HG03103 (cell line): ENCODE data around the gene HENMT1.

ENCODE experiments used
- ATAC-seq: cut with Tn5 transposase; IDR thresholded peaks from one replicate; pipeline ENCODE4 v1.9.1; 2021; ENCODE audit warnings: low read depth; ENCODE audit not compliant: unreplicated experiment

Gene HENMT1

DNA sequence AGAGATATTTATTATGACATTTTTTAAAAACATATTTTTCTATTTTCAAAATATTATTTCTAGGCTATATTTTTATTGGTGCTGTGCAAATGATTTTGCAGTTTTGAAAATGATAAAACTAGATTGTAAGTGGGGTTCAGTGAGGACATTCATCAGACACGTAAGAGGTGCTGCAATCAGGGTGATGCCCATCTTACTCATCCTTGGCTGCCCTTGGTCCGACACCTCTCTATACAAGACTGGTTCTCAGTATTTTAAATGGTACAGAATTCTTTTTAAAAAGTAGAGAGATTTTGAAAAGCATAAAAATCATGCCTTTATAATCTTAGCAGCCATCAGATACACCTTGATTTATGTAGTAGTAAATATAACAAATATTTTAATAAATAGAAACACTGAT, 24.0 kb downstream of the HENMT1 start:
- ATAC-seq: no peak

DNA sequence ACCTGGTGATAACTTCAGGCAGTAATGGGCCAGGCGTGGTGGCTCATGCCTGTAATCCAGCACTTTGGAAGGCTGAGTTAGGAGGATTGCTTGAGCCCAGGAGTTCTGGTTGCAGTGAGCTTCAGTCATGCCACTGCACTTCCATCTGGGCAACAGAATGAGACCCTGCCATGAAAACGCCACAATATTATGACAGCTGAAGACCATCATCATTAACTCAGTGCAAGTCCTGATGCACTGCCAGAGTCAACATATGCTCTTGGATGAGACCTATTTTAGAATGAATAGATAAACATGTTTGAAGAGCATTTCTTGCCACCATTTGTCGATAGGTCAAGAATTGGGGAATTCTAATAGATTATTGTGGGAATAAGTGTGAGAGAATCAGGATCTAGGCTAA, 26.4 kb downstream of the HENMT1 start:
- no peak for ATAC-seq

DNA sequence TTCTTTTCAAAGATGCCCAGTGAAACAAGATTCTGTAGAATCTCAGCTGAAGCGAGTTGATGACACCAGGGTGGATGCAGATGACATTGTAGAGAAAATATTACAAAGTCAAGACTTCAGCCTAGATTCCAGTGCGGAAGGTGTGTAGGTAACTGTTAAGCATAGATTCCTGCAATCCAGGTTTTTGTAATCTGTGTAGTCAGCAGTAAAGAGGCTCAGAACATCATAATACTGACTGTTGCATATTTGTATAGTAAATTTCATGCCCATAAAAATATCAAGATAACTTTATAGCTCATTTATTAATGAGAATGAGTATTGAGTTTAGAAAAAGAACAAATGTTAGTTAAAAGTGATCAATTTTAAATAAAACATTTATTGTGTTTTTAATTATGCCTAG, 32.2 kb downstream of the HENMT1 start:
- no peak for ATAC-seq

DNA sequence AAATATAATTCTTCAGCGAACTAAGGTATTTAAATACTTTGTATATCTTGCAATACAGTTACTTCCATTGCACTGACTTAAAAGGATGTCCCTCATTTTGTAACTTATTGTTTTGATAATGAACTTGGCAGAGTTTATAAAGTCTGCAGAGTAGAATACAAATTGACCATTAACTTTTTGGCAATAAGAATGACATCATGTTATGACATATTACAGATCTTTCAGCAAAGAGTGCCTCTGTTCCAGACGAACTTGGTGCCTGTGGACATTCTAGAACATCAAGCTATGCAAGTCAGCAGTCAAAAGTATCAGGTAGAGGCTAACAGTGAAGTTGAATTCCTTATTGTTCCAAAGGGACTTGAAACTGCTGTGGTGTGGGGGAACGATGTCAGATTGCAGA, 32.9 kb downstream of the HENMT1 start:
- no peak for ATAC-seq

DNA sequence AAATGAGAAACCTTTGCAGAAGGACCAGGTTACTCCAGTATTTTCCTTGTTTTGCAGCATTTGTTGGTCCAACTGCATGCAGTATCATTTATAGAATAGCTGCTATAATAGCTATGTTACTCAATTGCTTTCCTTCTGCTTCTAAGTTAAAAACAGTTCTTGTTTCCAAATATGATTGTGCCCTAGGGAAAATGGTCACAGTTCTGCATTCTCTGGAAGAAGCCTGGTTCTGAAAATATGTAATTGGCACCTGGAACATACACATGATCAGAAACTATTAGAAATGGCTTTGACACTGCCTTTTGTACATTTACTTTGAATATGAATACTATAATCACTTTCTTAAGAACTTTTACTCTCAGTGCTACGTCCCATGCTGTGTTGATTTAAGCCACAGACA, 33.6 kb downstream of the HENMT1 start:
- ATAC-seq: no peak

DNA sequence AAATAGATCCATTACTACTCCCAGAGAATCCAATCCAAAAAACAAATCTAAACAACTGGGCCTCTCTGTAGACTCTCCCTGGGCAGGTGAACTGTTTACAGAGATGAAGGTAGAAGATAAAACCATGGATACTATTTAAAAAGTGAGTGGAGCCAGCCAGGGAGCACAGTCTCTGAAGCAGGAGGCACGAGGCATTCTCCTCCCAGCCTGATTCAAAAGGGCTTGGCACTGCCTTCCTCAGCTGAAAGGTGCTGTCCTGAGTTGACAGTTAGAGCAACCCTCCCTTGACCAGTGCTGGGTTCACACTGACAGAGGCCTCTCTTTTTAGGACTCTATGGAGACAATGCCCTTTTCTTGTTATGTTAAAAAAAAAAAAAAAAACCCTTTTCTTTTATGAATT, 36.8 kb downstream of the HENMT1 start:
- no peak for ATAC-seq

DNA sequence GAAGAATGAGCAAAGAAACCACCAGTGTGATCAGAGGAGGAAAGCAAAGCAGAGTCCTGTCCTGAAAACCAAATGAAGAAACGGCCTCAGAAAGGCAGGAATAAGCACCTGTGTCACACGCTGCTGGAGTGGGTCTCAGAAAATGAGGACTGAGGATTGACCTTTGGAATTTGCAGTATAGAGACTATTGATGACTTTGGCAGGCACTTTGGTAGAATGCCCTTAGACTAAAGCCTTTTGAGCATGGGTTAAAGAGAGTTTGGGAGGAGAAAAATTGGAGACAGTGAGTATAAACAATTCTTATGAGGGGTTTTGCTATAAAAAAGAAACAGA, 43.2 kb downstream of the HENMT1 start:
- no peak for ATAC-seq

DNA sequence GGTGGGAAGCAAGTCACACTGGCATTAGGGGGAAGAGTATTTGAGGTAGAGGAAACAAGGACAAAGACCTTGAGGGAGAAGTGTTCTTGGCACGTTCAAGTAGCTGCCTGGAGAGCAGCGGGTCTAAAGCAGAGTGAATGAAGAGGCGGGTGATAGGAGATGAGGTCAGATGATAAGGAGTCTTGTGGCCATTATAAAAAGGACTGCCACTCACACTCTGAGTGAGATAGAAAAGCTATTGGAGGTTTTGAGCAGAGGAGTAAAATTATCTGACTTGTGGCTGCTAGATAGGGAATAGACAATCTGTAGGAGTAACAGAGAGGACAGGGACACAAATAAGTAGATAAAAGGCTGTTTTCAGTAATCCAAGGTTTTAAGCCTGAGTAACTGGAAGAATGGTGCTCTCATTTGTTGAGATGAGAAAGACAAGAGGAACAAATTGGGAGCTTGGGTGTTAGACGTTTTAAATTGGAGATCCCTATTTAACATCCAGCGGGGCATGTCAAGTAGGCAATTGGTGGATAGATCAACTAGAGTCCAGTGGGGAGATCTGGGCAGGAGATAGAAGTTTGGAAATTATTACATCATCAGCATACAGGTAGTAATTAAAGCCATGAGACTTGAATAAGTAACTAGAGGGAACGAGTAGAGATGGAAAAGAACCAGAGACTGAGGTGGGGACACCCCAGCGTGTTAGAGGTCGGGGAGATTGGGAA, 43.7 kb downstream of the HENMT1 start:
- no peak for ATAC-seq

DNA sequence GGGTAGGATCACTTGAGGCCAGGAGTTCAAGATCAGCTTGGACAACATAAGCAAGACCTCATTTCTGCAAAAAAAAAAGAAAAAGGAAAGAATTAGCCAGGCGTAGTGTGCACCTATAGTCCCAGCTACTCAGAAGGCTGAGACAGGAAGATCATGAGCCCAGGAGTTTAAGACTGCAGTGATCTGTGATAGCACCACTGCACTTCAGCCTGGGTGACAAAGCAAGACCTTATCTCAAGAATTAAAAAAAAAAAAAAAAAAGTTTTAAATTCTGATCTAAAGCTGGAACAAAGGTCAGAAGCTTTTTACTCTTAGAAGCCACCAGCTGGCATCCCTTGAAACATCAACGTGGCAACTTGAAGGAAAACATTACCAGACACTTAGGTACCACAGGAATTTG, 45.3 kb downstream of the HENMT1 start:
- no peak for ATAC-seq

DNA sequence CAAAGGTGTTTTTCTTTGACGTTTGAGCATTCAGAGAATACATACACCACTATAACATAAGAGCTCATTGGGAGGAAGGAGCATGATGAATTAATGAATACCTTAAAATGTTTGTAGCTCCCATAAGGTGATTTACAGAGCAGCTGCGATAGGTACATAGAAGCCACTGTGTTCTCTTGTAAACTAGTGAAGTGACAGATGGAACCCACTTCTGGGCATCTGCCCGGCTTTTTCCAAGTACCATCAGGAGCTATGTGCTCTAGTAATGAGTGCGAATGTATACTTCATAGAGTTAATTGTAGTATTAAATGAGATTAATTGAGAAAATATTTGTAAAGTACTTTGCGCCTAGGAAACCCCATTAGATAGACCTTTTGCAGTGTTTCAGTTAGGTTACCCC, 48.4 kb downstream of the HENMT1 start:
- no peak for ATAC-seq

DNA sequence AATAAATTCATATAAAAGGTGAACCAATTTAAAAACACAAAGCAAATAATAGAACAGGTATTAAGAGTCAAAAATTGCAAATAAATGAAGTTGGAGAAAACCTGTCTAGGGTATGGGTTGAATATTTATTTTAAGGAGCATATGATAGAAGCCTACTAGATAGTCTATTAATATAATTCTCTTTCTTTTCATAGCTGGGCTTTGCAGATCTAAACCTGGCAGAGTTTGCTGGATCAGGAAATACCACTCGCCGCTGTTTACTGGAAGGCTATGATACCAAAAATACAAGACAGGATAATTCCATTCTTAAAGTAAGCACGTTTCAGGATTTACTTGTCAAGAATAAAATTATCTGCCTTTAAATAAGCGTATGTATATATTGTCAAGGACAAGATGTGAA, 48.9 kb downstream of the HENMT1 start:
- ATAC-seq: no peak

DNA sequence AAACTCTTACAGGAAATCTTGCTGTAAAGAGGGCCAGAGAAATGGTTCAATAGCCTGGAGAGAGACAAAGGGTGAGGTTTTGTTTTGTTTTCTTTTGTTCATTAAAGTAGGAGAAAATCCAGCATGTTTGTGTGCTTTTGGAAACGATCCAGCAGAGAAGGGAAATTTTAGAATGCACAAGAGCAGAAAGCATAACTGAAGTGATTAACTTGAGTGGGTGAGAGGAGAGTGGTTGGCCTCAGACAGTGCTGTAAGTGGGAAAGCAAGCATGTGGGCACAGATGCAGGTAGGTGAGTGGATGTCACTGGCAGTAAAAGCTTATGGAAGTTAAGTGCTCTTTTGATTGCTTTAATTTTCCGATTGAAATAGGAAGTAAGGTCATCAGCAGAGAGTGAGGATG, 50.8 kb downstream of the HENMT1 start:
- ATAC-seq: no peak

DNA sequence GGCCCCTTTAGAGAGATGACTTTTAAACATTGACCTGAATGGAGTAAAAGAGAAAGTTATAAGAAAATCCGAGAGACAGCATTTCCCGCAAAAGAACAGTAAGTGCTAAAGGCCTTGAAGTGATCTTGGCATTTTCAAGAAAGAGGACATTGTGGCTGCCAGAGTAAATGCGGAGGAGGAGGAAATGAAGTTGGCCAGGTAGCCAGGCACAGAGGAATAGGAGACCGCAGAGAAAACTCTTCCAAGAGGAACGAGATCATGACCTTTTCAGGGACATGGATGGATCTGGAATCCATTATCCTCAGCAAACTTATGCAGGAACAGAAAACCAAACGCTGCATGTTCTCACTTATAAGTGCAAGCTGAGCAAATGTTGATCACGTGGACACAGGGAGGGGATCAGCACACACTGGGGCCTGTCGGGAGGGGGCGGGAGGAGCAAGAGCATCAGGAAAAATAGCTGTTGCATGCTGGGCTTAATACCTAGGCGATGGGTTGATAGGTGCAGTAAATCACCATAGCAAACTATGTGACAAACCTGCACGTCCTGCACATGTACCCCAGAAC, 51.3 kb downstream of the HENMT1 start:
- no peak for ATAC-seq

DNA sequence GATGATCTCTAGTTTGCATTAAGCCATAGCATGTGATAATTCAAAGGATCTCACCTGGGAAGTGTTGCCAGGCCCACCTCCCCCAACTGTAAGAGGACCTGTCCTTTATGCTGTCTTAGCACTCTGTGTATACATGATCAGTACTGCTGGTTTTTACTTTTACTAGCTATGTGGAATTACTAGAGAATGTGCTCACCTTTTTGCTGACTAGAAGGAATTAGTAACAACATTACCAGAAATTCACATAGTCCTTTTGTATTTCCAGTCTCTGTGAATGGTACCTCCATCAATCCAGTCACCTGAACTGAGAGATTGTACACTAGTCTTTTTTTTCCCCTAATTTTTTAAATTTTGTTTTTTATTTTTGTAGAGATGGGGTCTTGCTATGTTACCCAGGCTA, 54.4 kb downstream of the HENMT1 start:
- ATAC-seq: no peak

DNA sequence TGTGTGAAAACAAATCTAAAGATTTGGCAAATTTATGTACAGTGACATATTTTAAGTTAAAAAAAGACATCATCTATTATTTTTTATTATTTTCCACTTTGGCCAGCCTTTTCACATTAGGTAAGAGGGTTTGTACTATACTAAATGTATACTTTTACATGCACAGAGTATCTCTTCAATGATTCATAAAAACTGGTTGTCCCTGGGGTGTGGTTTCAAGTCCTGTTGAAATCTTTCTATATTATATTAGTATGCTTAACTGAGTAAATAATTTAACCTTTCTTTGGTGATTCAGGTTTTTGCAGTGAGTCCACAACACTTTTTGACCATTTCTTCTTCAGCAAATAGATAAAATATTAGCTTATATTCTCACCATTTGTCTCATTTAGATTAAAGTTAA, 55.3 kb downstream of the HENMT1 start:
- no peak for ATAC-seq

DNA sequence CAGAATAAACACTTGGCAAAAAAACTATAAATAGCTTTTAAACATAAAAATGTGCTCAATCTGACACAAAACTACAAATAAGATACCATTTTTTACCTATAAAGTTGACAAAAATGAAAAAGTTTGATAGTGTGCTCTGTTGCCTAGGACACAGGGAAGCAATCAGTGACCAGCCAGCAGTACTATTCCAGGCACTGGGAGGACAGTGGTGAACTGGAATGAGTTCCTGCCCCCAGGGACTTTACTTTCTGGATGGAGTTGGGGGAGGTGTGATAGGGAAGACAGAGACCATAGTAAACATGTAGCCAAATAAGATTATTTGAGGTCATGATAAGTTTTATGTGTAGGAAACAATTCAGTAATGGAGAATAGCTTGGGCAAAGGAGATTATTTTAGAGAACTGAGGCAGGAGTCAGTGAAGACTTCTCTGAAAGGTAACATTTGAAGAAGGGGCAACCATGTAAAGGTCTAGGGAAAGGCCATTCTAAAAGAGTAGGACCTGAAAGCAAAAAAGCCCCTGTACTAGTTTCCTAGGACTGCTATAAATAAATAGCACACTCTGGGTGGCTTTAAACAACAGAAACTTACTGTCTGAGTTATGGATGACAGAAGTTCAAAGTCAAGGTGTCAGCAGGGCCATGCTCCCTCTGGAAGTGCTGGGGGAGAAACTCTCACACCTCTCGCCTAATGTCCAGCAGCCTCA, 59.0 kb downstream of the HENMT1 start:
- no peak for ATAC-seq

DNA sequence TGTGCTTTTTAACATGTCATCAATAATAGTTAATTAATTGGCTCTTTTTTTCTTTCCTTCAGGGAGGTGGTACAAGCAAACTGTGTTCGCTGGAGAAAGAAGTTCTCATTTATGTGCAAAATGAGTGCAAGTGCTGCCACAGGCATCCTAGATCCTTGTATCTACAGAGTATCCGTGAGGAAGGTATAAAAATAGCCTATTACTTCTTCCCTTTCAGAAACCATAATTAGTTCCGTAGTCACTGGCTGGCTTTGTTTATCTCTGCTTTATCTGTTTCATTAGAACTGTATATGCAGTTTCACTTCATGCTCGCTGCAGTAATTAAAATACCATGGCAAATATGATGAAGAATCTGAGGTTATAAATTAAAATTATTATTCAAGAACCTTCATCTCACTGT, 60.4 kb downstream of the HENMT1 start:
- ATAC-seq: no peak

DNA sequence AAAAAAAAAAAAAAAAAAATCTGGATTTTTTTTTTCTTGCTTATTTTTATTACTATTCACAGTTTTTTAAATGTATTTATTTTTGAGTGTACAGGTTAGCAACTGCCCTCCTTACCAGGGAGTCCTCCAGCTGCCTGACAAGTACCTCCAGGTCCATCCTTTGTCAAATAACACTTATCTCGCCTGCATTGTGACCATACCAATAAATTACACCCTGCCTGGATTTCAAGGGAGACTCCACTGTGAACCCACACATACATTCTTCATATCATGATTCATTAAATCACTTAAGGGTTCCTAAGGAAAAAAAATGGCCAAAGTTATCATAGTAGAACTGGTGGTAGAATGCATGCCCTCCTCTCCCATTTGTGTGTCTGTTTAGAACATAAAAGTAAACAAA, 62.6 kb downstream of the HENMT1 start:
- no peak for ATAC-seq
